ENCODE measurements around the gene GLI2.

Gene GLI2

DNA sequence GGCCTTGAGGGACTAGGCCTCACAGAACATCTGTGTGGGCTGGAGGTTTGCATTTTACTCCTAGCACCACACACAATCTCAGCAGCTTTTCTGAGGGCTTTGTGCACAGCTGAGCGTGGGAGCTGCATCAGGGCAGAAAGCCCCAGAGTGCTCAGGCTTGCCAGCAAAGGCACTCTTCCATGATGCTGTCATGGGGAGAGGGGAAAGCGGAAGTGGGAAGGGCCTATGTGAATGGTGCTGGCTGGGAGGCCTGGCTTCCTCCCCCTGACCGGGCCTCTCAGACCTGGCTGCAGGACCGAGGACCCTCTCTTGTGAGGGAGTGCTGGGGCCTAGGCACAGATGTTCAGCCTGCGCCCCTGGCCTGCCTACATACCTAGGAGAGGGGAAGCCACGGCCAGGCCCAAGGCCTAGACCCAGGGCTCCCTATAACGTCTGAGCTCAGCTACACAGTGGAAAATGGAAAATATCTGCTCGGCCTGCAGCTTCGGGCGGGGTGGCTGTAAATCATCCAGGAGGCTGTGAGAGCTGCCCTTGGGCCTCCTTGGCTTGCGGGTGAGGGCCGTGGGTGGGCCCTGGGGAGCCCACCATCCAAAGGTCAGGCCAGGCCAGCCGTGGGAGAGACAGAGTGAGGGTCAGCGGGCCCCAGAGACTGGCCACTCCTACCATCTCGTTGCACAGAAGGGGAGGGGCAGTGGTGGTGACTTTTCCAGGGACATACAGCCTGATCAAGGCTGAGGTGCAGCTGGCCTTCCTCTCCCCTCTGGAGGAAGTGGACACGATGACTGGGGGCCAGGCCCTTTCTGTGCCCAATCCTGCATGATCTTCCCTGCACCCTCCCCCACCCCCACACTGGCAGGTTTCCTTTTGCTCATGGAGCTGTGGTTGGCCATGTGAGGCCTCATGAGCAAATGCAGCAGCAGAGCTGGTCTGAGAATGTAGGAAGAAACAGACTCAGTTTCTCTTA is 22.8 kb downstream of the GLI2 start:
- H3K27ac ChIP-seq (ENCODE audit: low read length), result peak overlapping the region; percentile 24
- H3K9ac ChIP-seq (ENCODE audit: low read length in 2 of 2), result peak overlapping the region in 1 of 2 donors; percentile 47

DNA sequence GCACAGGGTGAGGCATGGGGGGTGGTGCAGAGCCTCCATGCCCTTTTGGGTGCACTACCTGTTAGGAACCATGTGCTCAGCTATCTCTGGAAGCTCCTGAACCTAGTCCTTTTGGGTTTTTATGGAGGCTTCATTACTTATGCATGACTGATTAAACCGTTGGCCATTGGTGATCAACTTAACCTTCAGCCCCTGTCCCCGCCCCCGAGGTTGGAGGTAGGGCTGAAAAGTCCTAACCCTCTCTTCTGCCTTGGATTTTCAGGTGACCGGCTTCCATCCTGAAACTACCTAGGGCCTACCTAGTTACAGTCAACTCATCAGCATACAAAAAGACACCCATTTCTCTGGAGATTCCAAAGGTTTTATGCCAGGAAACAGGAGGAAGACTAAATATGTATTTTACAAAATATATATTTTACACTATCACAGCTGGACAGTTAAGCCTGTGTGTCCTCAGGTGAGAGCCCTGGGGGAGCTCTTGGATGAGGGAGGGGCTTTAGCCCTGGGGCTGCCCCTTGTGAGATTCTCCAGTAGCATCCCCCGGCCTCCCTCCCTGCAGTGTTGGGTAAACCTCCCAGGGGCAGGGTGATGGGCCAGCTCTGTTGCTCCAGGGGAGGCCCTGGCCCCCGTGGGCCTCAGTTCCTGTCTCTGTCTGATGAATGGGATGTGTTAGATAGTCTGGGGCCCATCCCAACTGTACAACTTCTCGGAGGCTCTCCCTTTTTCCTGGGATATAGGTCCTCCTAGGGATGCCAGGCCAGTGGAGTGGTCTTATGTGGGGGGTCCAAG is 24.1 kb downstream of the GLI2 start:
- no peak overlapping the region for H3K4me3 ChIP-seq (ENCODE audit: low read length in 2 of 2)
- H3K27ac ChIP-seq (ENCODE audit: low read length), result no peak overlapping the region
- no peak overlapping the region for H3K9ac ChIP-seq (ENCODE audit: low read length in 2 of 2)
- no peaks in the 10 kb centered on the region for H3K36me3 ChIP-seq (ENCODE audit: control insufficient read depth in 2 of 2, insufficient read depth in 2 of 2, low read length in 2 of 2)
- no peaks in the 10 kb centered on the region for H3K27me3 ChIP-seq (ENCODE audit: control insufficient read depth in 1 of 2, insufficient read depth in 2 of 2, low read length in 2 of 2)
- peaks cover 45% of the 10 kb centered on the region for H3K4me1 ChIP-seq (ENCODE audit: control insufficient read depth, insufficient read depth, low read length)
- no peaks in the 10 kb centered on the region for H3K9me3 ChIP-seq (ENCODE audit: control insufficient read depth in 2 of 2, low read length in 2 of 2)

More for the DNA sequence above, 22.8 kb downstream of the GLI2 start:
- Histone ChIP-seq H3K36me3 (ENCODE audit: control insufficient read depth in 2 of 2, insufficient read depth in 2 of 2, low read length in 2 of 2) (no peaks in the 10 kb centered on the region), H3K4me1 (ENCODE audit: control insufficient read depth, insufficient read depth, low read length) (peaks cover 38% of the 10 kb centered on the region), H3K4me3 (ENCODE audit: low read length in 2 of 2) (peak overlapping the region in 1 of 2 donors; percentile 22), H3K9me3 (ENCODE audit: control insufficient read depth in 2 of 2, low read length in 2 of 2) (no peaks in the 10 kb centered on the region), H3K27me3 (ENCODE audit: control insufficient read depth in 1 of 2, insufficient read depth in 2 of 2, low read length in 2 of 2) (no peaks in the 10 kb centered on the region)

DNA sequence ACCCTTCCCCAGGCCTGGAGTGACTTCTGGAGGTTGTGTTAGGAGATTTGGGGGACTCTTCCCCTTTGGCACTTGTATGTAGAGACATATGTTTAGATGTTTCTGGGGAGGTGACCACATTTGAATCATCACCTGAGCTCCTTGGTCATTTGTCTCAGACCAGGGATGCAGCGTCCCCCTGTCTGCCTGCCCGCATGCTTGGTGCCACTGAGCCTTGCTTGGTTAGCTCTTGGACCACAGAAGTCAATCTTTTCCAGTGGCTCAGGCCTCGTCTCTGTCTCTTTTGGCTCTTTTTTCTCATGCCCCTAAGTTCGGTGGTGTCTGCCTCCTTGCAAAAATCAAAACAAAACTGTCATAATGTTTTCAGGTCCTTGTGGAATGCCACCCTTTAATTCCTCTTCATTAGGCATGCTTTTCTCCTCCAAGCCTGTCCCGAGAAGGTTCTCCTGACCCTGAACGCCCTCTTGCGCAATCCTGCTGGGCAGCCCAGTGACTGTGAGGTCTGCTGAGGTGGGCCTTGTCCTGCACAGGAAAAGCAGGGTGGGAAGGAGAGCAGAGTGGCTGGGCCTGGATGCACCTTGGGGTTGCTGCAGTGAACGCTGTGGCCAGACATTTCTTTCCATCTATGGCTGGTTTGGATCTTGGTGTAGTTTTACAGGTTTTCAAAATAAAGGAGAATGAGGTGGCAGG is 24.9 kb downstream of the GLI2 start:
- Histone ChIP-seq H3K9me3 (ENCODE audit: control insufficient read depth in 2 of 2, low read length in 2 of 2) (no peaks in the 10 kb centered on the region), H3K27me3 (ENCODE audit: control insufficient read depth in 1 of 2, insufficient read depth in 2 of 2, low read length in 2 of 2) (no peaks in the 10 kb centered on the region), H3K4me3 (ENCODE audit: low read length in 2 of 2) (no peak overlapping the region), H3K27ac (ENCODE audit: low read length) (no peak overlapping the region), H3K36me3 (ENCODE audit: control insufficient read depth in 2 of 2, insufficient read depth in 2 of 2, low read length in 2 of 2) (no peaks in the 10 kb centered on the region), H3K4me1 (ENCODE audit: control insufficient read depth, insufficient read depth, low read length) (peaks cover 54% of the 10 kb centered on the region), H3K9ac (ENCODE audit: low read length in 2 of 2) (no peak overlapping the region)

DNA sequence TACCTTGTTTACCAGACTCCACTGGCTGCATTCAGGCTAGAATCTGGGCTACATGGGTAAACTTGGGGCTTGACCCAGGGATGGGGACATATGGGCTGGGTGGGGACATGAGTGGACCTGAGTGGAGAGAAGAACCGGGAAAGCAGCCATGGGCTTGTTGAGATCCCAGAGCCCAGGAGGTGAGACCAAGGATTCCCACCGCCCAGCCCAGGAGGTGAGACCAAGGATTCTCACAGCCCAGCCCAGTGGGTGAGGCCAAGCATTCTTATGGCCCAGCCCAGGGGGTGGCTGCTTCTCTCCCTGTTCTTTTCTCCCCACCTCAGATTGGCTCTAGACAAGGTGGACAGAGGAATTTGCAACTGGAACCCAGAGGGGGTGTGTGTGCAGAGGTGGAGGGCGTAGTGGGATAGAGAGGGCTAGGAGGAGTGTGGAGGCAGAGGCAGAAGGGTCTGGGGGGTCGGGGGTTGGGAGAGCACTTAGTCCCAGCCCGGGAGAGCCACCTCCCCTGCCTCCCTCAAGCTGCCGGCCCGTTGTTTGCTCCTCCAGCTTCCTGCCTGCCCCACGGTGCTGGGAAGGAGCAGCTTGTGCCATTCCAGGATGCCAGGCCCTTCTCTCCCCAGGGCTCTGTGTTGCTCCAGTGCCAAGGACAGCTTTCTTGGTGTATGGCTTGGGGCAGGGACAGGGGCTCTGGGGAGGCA is 25.6 kb downstream of the GLI2 start:
- no peak overlapping the region for H3K4me3 ChIP-seq (ENCODE audit: low read length in 2 of 2)
- no peaks in the 10 kb centered on the region for H3K36me3 ChIP-seq (ENCODE audit: control insufficient read depth in 2 of 2, insufficient read depth in 2 of 2, low read length in 2 of 2)
- H3K27me3 ChIP-seq (ENCODE audit: control insufficient read depth in 1 of 2, insufficient read depth in 2 of 2, low read length in 2 of 2), result no peaks in the 10 kb centered on the region
- no peak overlapping the region for H3K9ac ChIP-seq (ENCODE audit: low read length in 2 of 2)
- no peaks in the 10 kb centered on the region for H3K9me3 ChIP-seq (ENCODE audit: control insufficient read depth in 2 of 2, low read length in 2 of 2)
- H3K27ac ChIP-seq (ENCODE audit: low read length), result no peak overlapping the region
- H3K4me1 ChIP-seq (ENCODE audit: control insufficient read depth, insufficient read depth, low read length), result peaks cover 60% of the 10 kb centered on the region

DNA sequence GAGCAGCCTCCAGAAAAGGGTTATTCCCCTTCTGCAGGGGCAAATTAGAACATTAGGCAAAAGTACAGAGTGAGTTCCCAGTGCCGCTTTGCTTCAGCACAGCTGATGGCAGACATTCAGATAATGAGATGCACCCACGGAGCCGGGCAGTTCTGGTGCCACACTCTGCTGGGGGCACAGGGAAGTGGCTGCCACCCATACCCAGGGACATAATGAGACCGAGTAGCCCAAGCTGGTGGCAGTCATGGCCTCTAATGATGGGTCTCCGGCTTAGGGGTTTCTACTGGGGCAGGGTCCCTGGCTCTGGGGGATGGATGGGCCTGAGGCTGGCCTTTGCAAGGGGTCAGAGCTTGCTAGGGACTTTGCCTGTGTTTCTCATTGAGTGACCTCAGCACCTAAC is 26.2 kb downstream of the GLI2 start:
- Histone ChIP-seq H3K27me3 (ENCODE audit: control insufficient read depth in 1 of 2, insufficient read depth in 2 of 2, low read length in 2 of 2) (no peaks in the 10 kb centered on the region), H3K36me3 (ENCODE audit: control insufficient read depth in 2 of 2, insufficient read depth in 2 of 2, low read length in 2 of 2) (no peaks in the 10 kb centered on the region), H3K9ac (ENCODE audit: low read length in 2 of 2) (no peak overlapping the region), H3K27ac (ENCODE audit: low read length) (no peak overlapping the region), H3K4me1 (ENCODE audit: control insufficient read depth, insufficient read depth, low read length) (peaks cover 64% of the 10 kb centered on the region), H3K9me3 (ENCODE audit: control insufficient read depth in 2 of 2, low read length in 2 of 2) (no peaks in the 10 kb centered on the region), H3K4me3 (ENCODE audit: low read length in 2 of 2) (no peak overlapping the region)

DNA sequence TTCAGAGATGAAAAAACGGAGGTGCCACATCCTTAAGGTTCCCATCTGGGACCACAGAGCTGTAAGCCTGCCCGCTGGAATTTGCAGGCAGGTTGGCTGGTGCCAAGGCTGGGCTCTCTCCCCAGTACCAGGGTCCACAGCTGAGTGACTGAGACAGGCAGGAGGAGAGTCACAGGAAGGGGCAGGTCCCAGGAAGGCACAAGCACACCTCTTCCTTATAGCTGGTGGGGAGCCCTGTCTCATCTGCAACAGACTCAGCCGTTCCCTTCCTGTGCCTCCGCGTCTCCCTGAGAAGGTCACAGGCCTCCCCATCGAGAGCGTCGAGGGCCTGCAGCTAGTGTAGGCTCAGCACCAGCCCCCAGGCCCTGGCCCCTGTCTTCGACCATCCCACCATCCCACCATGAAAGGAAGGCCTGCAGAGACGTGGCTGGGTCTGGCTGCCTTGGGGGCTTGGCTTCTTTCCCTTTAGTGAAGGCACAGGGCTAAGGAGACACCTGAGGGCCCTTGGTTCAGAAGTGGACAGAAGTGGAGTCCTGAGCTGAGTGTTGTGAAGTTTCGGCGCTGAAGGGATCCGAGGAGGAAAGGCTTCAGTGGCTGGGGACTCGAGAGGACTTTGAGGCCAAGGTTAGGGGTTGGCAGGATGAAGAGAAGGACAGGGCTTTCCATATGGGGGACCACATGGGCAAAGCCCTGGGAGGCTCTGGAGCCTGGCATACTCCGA is 26.8 kb downstream of the GLI2 start:
- no peak overlapping the region for H3K9ac ChIP-seq (ENCODE audit: low read length in 2 of 2)
- H3K4me1 ChIP-seq (ENCODE audit: control insufficient read depth, insufficient read depth, low read length), result peaks cover 63% of the 10 kb centered on the region

DNA sequence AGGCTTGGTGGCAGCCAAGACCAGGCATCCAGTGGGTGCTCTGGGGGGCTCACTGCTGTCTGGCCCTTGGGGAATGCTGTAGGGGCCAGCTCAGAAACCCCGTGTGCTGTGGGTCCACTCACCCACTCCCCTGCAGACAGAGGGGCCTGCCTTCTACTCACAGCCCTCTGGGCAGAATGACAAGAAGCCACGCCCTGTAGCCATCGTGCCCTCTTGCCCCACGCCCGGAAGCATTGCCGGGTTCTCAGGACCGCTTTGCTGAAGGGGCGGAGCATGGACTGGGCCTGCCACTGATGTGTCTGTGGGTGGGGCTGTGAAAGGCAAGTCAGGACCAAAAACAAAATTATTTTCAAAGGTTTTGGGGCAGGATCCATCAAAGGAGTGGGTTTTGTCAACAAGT is 27.8 kb downstream of the GLI2 start:
- no peaks in the 10 kb centered on the region for H3K27me3 ChIP-seq (ENCODE audit: control insufficient read depth in 1 of 2, insufficient read depth in 2 of 2, low read length in 2 of 2)
- peaks cover 57% of the 10 kb centered on the region for H3K4me1 ChIP-seq (ENCODE audit: control insufficient read depth, insufficient read depth, low read length)
- no peak overlapping the region for H3K27ac ChIP-seq (ENCODE audit: low read length)
- no peak overlapping the region for H3K9ac ChIP-seq (ENCODE audit: low read length in 2 of 2)
- no peak overlapping the region for H3K4me3 ChIP-seq (ENCODE audit: low read length in 2 of 2)
- no peaks in the 10 kb centered on the region for H3K36me3 ChIP-seq (ENCODE audit: control insufficient read depth in 2 of 2, insufficient read depth in 2 of 2, low read length in 2 of 2)
- H3K9me3 ChIP-seq (ENCODE audit: control insufficient read depth in 2 of 2, low read length in 2 of 2), result no peaks in the 10 kb centered on the region

More for the DNA sequence above, 26.8 kb downstream of the GLI2 start:
- Histone ChIP-seq H3K9me3 (ENCODE audit: control insufficient read depth in 2 of 2, low read length in 2 of 2) (no peaks in the 10 kb centered on the region), H3K27ac (ENCODE audit: low read length) (no peak overlapping the region), H3K27me3 (ENCODE audit: control insufficient read depth in 1 of 2, insufficient read depth in 2 of 2, low read length in 2 of 2) (no peaks in the 10 kb centered on the region), H3K36me3 (ENCODE audit: control insufficient read depth in 2 of 2, insufficient read depth in 2 of 2, low read length in 2 of 2) (no peaks in the 10 kb centered on the region), H3K4me3 (ENCODE audit: low read length in 2 of 2) (no peak overlapping the region)

DNA sequence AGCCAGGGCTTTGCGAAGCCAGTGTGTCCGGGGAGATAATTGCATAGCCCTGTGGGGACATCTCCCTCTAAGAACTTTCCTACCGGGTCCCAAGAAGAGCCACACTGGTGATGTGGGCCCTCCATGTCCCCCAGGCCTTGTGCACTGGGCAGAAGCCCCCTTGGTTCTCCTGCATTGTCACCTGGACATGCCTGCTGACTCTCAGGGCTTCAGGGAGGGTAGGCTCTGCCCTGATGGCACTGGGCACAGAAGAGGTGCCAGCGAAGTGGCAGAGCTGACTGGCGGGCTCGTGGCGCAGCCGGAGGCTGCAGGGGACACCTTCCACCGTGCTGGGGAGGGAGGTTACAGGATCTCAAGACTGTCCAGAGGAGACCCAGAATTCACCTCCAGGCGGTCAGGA is 28.3 kb downstream of the GLI2 start:
- Histone ChIP-seq H3K9ac (ENCODE audit: low read length in 2 of 2) (no peak overlapping the region), H3K27ac (ENCODE audit: low read length) (no peak overlapping the region), H3K4me1 (ENCODE audit: control insufficient read depth, insufficient read depth, low read length) (peaks cover 53% of the 10 kb centered on the region), H3K27me3 (ENCODE audit: control insufficient read depth in 1 of 2, insufficient read depth in 2 of 2, low read length in 2 of 2) (no peaks in the 10 kb centered on the region), H3K4me3 (ENCODE audit: low read length in 2 of 2) (no peak overlapping the region), H3K36me3 (ENCODE audit: control insufficient read depth in 2 of 2, insufficient read depth in 2 of 2, low read length in 2 of 2) (no peaks in the 10 kb centered on the region), H3K9me3 (ENCODE audit: control insufficient read depth in 2 of 2, low read length in 2 of 2) (no peaks in the 10 kb centered on the region)

DNA sequence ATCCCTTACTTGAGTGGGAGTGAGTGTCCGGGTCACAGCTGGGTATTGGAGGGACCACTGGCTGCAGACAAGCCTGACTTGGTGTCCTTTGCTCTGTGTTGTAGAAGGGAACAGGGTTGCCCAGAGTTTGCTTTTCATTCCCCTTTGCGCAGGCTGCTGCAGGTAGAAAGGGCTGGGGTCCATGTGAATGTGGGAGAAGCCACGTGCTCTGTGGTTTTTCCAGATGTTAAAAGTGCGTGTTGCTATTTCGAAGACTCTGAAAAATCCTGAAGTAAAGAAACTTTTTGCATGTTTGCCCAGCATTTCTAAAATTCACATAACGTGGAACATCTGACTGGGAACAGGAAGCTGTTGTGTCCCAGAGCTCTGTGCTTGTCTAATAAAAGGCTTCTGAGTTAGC is 28.8 kb downstream of the GLI2 start:
- H3K9ac ChIP-seq (ENCODE audit: low read length in 2 of 2), result no peak overlapping the region
- H3K36me3 ChIP-seq (ENCODE audit: control insufficient read depth in 2 of 2, insufficient read depth in 2 of 2, low read length in 2 of 2), result no peaks in the 10 kb centered on the region
- H3K27me3 ChIP-seq (ENCODE audit: control insufficient read depth in 1 of 2, insufficient read depth in 2 of 2, low read length in 2 of 2), result no peaks in the 10 kb centered on the region
- H3K4me1 ChIP-seq (ENCODE audit: control insufficient read depth, insufficient read depth, low read length), result peaks cover 47% of the 10 kb centered on the region
- H3K27ac ChIP-seq (ENCODE audit: low read length), result no peak overlapping the region
- no peak overlapping the region for H3K4me3 ChIP-seq (ENCODE audit: low read length in 2 of 2)
- no peaks in the 10 kb centered on the region for H3K9me3 ChIP-seq (ENCODE audit: control insufficient read depth in 2 of 2, low read length in 2 of 2)
